Measurements from ENCODE around the gene FGR.
A peak's percentile ranks its signal among the peaks of the same experiment; 100 is the strongest.

FGR gene

GRCh38 chr1:27660300-27660835 lies 25.4 kb upstream of the FGR start:
- Histone ChIP-seq H3K36me3 (ENCODE audit: control insufficient read depth in 4 of 4, insufficient read depth in 4 of 4, low read length in 3 of 4) (no peaks in the 10 kb centered on the region), H3K27me3 (replicated peaks in 2 of 5; ENCODE audit: control insufficient read depth in 4 of 5, insufficient read depth in 5 of 5, low read length in 4 of 5) (no peaks in the 10 kb centered on the region), H3K4me3 (ENCODE audit: control insufficient read depth in 1 of 7, extremely low read depth in 1 of 7, insufficient read depth in 4 of 7, low read depth in 2 of 7, low read length in 6 of 7) (peak overlapping the region in 6 of 7 experiments; percentile 35 to 75 (median 60)), H3K9me3 (ENCODE audit: control extremely low read depth in 1 of 5, control insufficient read depth in 4 of 5, insufficient read depth in 2 of 5, low read depth in 1 of 5, low read length in 4 of 5) (no peaks in the 10 kb centered on the region), H3K4me1 (ENCODE audit: control extremely low read depth in 1 of 4, control insufficient read depth in 4 of 4, insufficient read depth in 4 of 4, low read length in 3 of 4) (peaks cover 14 to 61% (median 40%) of the 10 kb centered on the region in 4 experiments), H3K27ac (ENCODE audit: insufficient read depth in 1 of 2, low read depth in 1 of 2, low read length in 2 of 2, poor library complexity in 1 of 2, severe bottlenecking in 2 of 2) (no peak overlapping the region)
- WGBS (ENCODE audit: insufficient coverage): 62% methylated on average over 9 of the region's 10 CpGs
- peak in 2 of 3 donors; percentile 33 to 44 for DNase-seq
- ChIA-PET POLR2A (interaction anchor here (1.3 to 1.6 kb wide), 2 partner anchors 27 to 65 kb away, joined by 4 to 6 read pairs; partner anchors contain the start of gene FAM76A), CTCF (interaction anchor here (0.8 to 8.9 kb wide), 10 partner anchors 7 to 363 kb away, joined by 3 to 311 read pairs (median 6); partner anchors contain the start of gene AHDC1)

DNA sequence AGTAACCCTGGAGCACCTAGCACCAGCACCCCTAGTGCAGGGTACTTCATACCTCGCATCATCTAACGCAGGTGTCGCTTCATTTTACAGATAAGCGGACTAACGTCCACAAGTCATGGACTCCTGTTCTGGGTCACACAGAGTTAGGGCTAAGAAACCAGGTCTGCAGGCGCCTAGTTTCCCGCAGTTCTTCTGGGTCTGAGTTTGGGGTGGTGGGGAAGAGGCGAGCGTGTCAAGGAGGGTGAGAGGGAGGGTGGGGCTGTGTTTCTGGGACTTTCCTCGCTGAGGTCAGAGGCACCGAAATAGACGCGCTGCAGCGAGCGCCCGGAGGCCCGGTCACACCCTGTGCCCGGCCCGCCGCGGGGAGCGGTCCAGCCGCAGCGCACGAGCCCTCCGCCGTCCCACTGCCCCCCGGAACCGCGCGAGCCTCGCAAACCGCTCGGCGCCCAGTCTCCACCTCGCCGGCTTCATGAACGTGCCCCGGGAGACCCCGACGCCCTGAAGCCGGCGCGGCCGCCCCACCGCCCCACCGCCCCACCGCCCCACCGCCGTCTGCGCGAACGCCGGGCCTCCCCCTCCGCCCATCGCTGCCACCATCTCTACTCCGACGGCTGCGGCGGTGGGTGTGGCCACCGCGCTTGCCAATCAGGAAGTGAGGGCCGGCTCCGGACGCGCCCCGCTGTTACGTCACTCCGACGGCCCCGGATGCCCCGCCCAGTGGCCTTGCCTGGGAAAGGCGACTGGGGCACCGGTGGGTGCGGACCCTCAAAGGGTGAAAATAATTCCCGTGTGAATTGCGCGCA lies 24.7 kb upstream of the FGR start:
- peak overlapping the region; percentile 18 to 75 (median 58) for H3K4me3 ChIP-seq (ENCODE audit: control insufficient read depth in 1 of 7, extremely low read depth in 1 of 7, insufficient read depth in 4 of 7, low read depth in 2 of 7, low read length in 6 of 7)
- ChIA-PET POLR2A (interaction anchor here (0.8 to 1.6 kb wide), 2 partner anchors 26 to 41 kb away, joined by 3 to 6 read pairs; no protein-coding TSS in a partner anchor), CTCF (interaction anchor here (0.8 to 8.9 kb wide), 9 partner anchors 10 to 243 kb away, joined by 4 to 311 read pairs (median 9); partner anchors contain the start of gene AHDC1)
- H3K9me3 ChIP-seq (ENCODE audit: control extremely low read depth in 1 of 5, control insufficient read depth in 4 of 5, insufficient read depth in 2 of 5, low read depth in 1 of 5, low read length in 4 of 5): no peaks in the 10 kb centered on the region
- WGBS (ENCODE audit: insufficient coverage): 6% methylated on average over 40 of the region's 78 CpGs
- DNase-seq: peak; percentile 87 to 88 (median 88)
- H3K27me3 ChIP-seq (replicated peaks in 2 of 5; ENCODE audit: control insufficient read depth in 4 of 5, insufficient read depth in 5 of 5, low read length in 4 of 5): no peaks in the 10 kb centered on the region
- no peaks in the 10 kb centered on the region for H3K36me3 ChIP-seq (ENCODE audit: control insufficient read depth in 4 of 4, insufficient read depth in 4 of 4, low read length in 3 of 4)
- peaks cover 14 to 66% (median 42%) of the 10 kb centered on the region in 4 experiments for H3K4me1 ChIP-seq (ENCODE audit: control extremely low read depth in 1 of 4, control insufficient read depth in 4 of 4, insufficient read depth in 4 of 4, low read length in 3 of 4)
- peak overlapping the region in 1 of 2 experiments; percentile 71 for H3K27ac ChIP-seq (ENCODE audit: insufficient read depth in 1 of 2, low read depth in 1 of 2, low read length in 2 of 2, poor library complexity in 1 of 2, severe bottlenecking in 2 of 2)

GRCh38 chr1:27658951-27659496 lies 24.0 kb upstream of the FGR start:
- Histone ChIP-seq H3K9me3 (ENCODE audit: control extremely low read depth in 1 of 5, control insufficient read depth in 4 of 5, insufficient read depth in 2 of 5, low read depth in 1 of 5, low read length in 4 of 5) (no peaks in the 10 kb centered on the region), H3K4me1 (ENCODE audit: control extremely low read depth in 1 of 4, control insufficient read depth in 4 of 4, insufficient read depth in 4 of 4, low read length in 3 of 4) (peaks cover 14 to 62% (median 42%) of the 10 kb centered on the region in 4 experiments), H3K4me3 (ENCODE audit: control insufficient read depth in 1 of 7, extremely low read depth in 1 of 7, insufficient read depth in 4 of 7, low read depth in 2 of 7, low read length in 6 of 7) (peak overlapping the region in 5 of 7 experiments; percentile 47 to 75 (median 60)), H3K27ac (ENCODE audit: insufficient read depth in 1 of 2, low read depth in 1 of 2, low read length in 2 of 2, poor library complexity in 1 of 2, severe bottlenecking in 2 of 2) (peak overlapping the region in 1 of 2 experiments; percentile 71), H3K27me3 (replicated peaks in 2 of 5; ENCODE audit: control insufficient read depth in 4 of 5, insufficient read depth in 5 of 5, low read length in 4 of 5) (no peaks in the 10 kb centered on the region), H3K36me3 (ENCODE audit: control insufficient read depth in 4 of 4, insufficient read depth in 4 of 4, low read length in 3 of 4) (no peaks in the 10 kb centered on the region)
- 67% methylated on average over 7 of the region's 7 CpGs for WGBS (ENCODE audit: insufficient coverage)
- POLR2A ChIA-PET: interaction anchor here (0.8 kb wide), 1 partner anchor 41 kb away, joined by 3 read pairs; no protein-coding TSS in a partner anchor
- DNase-seq: peak in 2 of 3 donors; percentile 39 to 54
- CTCF ChIA-PET: interaction anchor here (1.0 to 4.5 kb wide), 6 partner anchors 11 to 51 kb away, joined by 3 to 31 read pairs (median 4); no protein-coding TSS in a partner anchor

DNA sequence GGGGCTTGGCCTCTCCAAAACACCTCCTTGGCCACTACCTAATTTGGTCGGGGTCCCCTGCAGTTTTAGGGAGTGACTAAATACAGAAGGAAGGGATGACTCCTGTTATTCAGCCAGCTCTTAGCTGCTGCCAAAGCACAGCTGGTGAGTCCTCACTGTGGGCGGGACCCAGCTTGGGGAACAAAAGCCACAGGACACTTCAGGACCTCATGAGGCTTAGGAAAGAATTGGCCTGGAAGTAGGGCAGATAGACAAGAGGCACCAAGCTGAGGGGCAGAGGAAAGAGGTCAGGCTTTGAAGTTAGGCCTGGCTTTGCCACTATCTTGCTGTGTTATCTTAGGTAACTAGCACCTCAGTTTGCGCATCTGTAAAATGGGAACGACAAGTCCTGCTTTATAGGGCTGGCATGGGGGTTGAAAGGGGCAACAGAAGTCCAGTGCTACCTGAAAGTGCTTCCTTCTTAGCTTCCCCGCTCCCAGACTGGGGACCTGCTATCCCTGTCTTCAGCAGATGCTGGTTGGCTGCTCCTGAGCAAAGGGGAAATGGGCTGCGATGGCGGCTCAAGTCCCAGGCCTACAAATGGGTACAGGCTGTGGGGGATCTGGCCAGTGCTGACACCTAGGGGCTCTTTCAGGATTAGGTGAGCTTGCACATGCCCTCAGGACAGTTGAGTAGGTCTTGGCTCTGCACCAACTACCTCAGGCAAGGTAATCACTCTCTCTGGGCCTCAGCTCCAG lies 21.3 kb upstream of the FGR start:
- H3K4me3 ChIP-seq (ENCODE audit: control insufficient read depth in 1 of 7, extremely low read depth in 1 of 7, insufficient read depth in 4 of 7, low read depth in 2 of 7, low read length in 6 of 7): no peak overlapping the region
- no peaks in the 10 kb centered on the region for H3K36me3 ChIP-seq (ENCODE audit: control insufficient read depth in 4 of 4, insufficient read depth in 4 of 4, low read length in 3 of 4)
- no peak overlapping the region for H3K27ac ChIP-seq (ENCODE audit: insufficient read depth in 1 of 2, low read depth in 1 of 2, low read length in 2 of 2, poor library complexity in 1 of 2, severe bottlenecking in 2 of 2)
- peak in 2 of 3 donors; percentile 73 to 75 for DNase-seq
- ChIA-PET POLR2A (no interaction called here), CTCF (interaction anchor here (1.0 to 4.5 kb wide), 7 partner anchors 9 to 51 kb away, joined by 3 to 31 read pairs (median 4); no protein-coding TSS in a partner anchor)
- H3K9me3 ChIP-seq (ENCODE audit: control extremely low read depth in 1 of 5, control insufficient read depth in 4 of 5, insufficient read depth in 2 of 5, low read depth in 1 of 5, low read length in 4 of 5): no peaks in the 10 kb centered on the region
- 84% methylated on average over 6 of the region's 7 CpGs for WGBS (ENCODE audit: insufficient coverage)
- H3K4me1 ChIP-seq (ENCODE audit: control extremely low read depth in 1 of 4, control insufficient read depth in 4 of 4, insufficient read depth in 4 of 4, low read length in 3 of 4): peaks cover 9 to 52% (median 26%) of the 10 kb centered on the region in 4 experiments
- H3K27me3 ChIP-seq (replicated peaks in 2 of 5; ENCODE audit: control insufficient read depth in 4 of 5, insufficient read depth in 5 of 5, low read length in 4 of 5): no peaks in the 10 kb centered on the region

GRCh38 chr1:27655151-27655937 lies 20.4 kb upstream of the FGR start:
- Histone ChIP-seq H3K27me3 (replicated peaks in 2 of 5; ENCODE audit: control insufficient read depth in 4 of 5, insufficient read depth in 5 of 5, low read length in 4 of 5) (no peaks in the 10 kb centered on the region), H3K9me3 (ENCODE audit: control extremely low read depth in 1 of 5, control insufficient read depth in 4 of 5, insufficient read depth in 2 of 5, low read depth in 1 of 5, low read length in 4 of 5) (no peaks in the 10 kb centered on the region), H3K4me1 (ENCODE audit: control extremely low read depth in 1 of 4, control insufficient read depth in 4 of 4, insufficient read depth in 4 of 4, low read length in 3 of 4) (peaks cover 3 to 52% (median 29%) of the 10 kb centered on the region in 4 experiments), H3K4me3 (ENCODE audit: control insufficient read depth in 1 of 7, extremely low read depth in 1 of 7, insufficient read depth in 4 of 7, low read depth in 2 of 7, low read length in 6 of 7) (no peak overlapping the region), H3K36me3 (ENCODE audit: control insufficient read depth in 4 of 4, insufficient read depth in 4 of 4, low read length in 3 of 4) (no peaks in the 10 kb centered on the region), H3K27ac (ENCODE audit: insufficient read depth in 1 of 2, low read depth in 1 of 2, low read length in 2 of 2, poor library complexity in 1 of 2, severe bottlenecking in 2 of 2) (no peak overlapping the region)
- ChIA-PET CTCF (interaction anchor here (0.8 to 4.5 kb wide), 7 partner anchors 8 to 50 kb away, joined by 3 to 31 read pairs (median 4); no protein-coding TSS in a partner anchor), POLR2A (no interaction called here)
- WGBS (ENCODE audit: insufficient coverage): 73% methylated on average over 9 of the region's 11 CpGs
- no peak for DNase-seq

All from common myeloid progenitor, CD34-positive (primary cell).